A549 (cell line): ENCODE data around the gene CPTP. TPM values are rescaled to one million over a fixed set of nuclear protein-coding genes. Genes with fewer than 3 reads are reported as not detected.

Experiments
- ATAC-seq, 2 experiments: fragments of 200-7000 bp in 1 of 2; fragments of >200 bp in 1 of 2; cut with Nextera tagmentation in 1 of 2; cut with Tn5 transposase in 1 of 2; 3 replicates each; pipeline versions ENCODE4 v1.8.0 to v1.9.1; 2018 to 2020; ENCODE audit warnings: mild to moderate bottlenecking in 1 of 2, moderate library complexity in 1 of 2
- CTCF ChIA-PET: fragments of 300-600 bp; sonication (Branson Sonifier 250); formaldehyde crosslinking; extraction: SDS; loops from one replicate; lab custom pipeline; 2021; ENCODE audit warnings: antibody characterized with exemption, inconsistent platforms; lab: Yijun Ruan, JAX
- POLR2A ChIA-PET: fragments of 350-600 bp; formaldehyde crosslinking; extraction: SDS; loops from one replicate; lab custom pipeline; 2021; ENCODE audit warnings: antibody characterized with exemption, inconsistent platforms; lab: Yijun Ruan, JAX
- DNase-seq, 2 experiments: peaks; one replicate each; pipeline versions ENCODE4 v3.0.0 to v3.0.0-alpha.2; 2011 to 2016; ENCODE audit warnings: low read depth in 1 of 2, low spot score in 1 of 2
- FAIRE-seq: peaks from 2 replicates; lab custom pipeline; 2011; peaks lifted over from hg19 to GRCh38; lab: Jason Lieb, UNC
- H3K27ac ChIP-seq, 2 experiments: fragments of >200 bp; sonication (Bioruptor Twin); formaldehyde crosslinking; 3 replicates each; pipeline ENCODE4 v1.5.1; 2016 to 2017
- H3K4me1 ChIP-seq: fragments of >200 bp; sonication (Bioruptor Twin); formaldehyde crosslinking; 3 replicates; pipeline ENCODE4 v1.6.1; 2016
- H3K4me2 ChIP-seq: fragments of >200 bp; sonication (Bioruptor Twin); formaldehyde crosslinking; 3 replicates; pipeline ENCODE4 v1.6.1; 2016
- H3K4me3 ChIP-seq: fragments of >200 bp; sonication (Bioruptor Twin); formaldehyde crosslinking; 3 replicates; pipeline ENCODE4 v1.5.1; 2016
- H3K9me3 ChIP-seq: fragments of >200 bp; sonication (Bioruptor Twin); formaldehyde crosslinking; 3 replicates; pipeline ENCODE4 v1.6.1; 2016
- BCL3 ChIP-seq: fragments of >200 bp; sonication (Bioruptor Twin); formaldehyde crosslinking; IDR thresholded peaks from 3 replicates; pipeline ENCODE4 v1.6.1; 2016
- CHD4 ChIP-seq: fragments of 200-600 bp; sonication (generic); IDR thresholded peaks from 2 replicates; pipeline ENCODE4 v1.6.1; 2016; ENCODE audit warnings: antibody characterized with exemption, mild to moderate bottlenecking, borderline replicate concordance
- CTCF ChIP-seq: fragments of >200 bp; sonication (Bioruptor Twin); formaldehyde crosslinking; IDR thresholded peaks from 3 replicates; pipeline ENCODE4 v1.5.1; 2016
- E2F6 ChIP-seq: IDR thresholded peaks from 2 replicates; pipeline ENCODE4 v1.6.1; 2012; ENCODE audit warnings: low read depth, borderline replicate concordance
- ELK1 ChIP-seq: fragments of 150-350 bp; IDR thresholded peaks from 2 replicates; pipeline ENCODE4 v1.6.1; 2014; ENCODE audit warnings: low read depth, mild to moderate bottlenecking, low read length
- EP300 ChIP-seq, 2 experiments: fragments of >200 bp; sonication (Bioruptor Twin); formaldehyde crosslinking; IDR thresholded peaks; 2 replicates in 1 of 2; 3 replicates in 1 of 2; pipeline ENCODE4 v1.6.1; 2016 to 2017
- ESRRA ChIP-seq: fragments of 150-350 bp; IDR thresholded peaks from 2 replicates; pipeline ENCODE4 v1.6.1; 2014; ENCODE audit warnings: mild to moderate bottlenecking, low read length, borderline replicate concordance
- HMGXB4 ChIP-seq: fragments of 250-450 bp; sonication (Bioruptor Pico); IDR thresholded peaks from 2 replicates; pipeline ENCODE4 v1.5.0; 2021; ENCODE audit warnings: mild to moderate bottlenecking, moderate library complexity, borderline replicate concordance
- HOXA7 ChIP-seq: fragments of 250-450 bp; sonication (Bioruptor Pico); IDR thresholded peaks from 2 replicates; pipeline ENCODE4 v1.5.0; 2020; ENCODE audit warnings: mild to moderate bottlenecking, moderate library complexity
- HOXB13 ChIP-seq: fragments of 250-450 bp; sonication (Bioruptor Pico); IDR thresholded peaks from 2 replicates; pipeline ENCODE4 v1.5.0; 2020; ENCODE audit warnings: low read depth, mild to moderate bottlenecking, moderate library complexity
- KDM1A ChIP-seq: fragments of 200-600 bp; sonication (generic); IDR thresholded peaks from 2 replicates; pipeline ENCODE4 v1.6.1; 2016; ENCODE audit warnings: low read depth, mild to moderate bottlenecking
- NFE2L2 ChIP-seq: fragments of 150-350 bp; conservative IDR thresholded peaks from 2 replicates; pipeline ENCODE4 v1.6.1; 2014; ENCODE audit warnings: low read length
- NPAS2 ChIP-seq: fragments of 250-450 bp; sonication (Bioruptor Pico); IDR thresholded peaks from 2 replicates; pipeline ENCODE4 v1.8.0; 2022; ENCODE audit warnings: mild to moderate bottlenecking, moderate library complexity, borderline replicate concordance
- NR3C1 ChIP-seq: fragments of >200 bp; sonication (Bioruptor Twin); formaldehyde crosslinking; IDR thresholded peaks from 3 replicates; pipeline ENCODE4 v1.6.1; 2017
- PBX3 ChIP-seq: IDR thresholded peaks from 2 replicates; pipeline ENCODE4 v1.6.1; 2012
- PHF8 ChIP-seq: fragments of 200-600 bp; sonication (generic); IDR thresholded peaks from 2 replicates; pipeline ENCODE4 v1.6.1; 2016; ENCODE audit warnings: low read depth, mild to moderate bottlenecking, antibody characterized with exemption, moderate library complexity, borderline replicate concordance
- POLR2A ChIP-seq: IDR thresholded peaks from 2 replicates; pipeline ENCODE4 v1.6.1; 2012; ENCODE audit warnings: mild to moderate bottlenecking, low read length
- POLR2AphosphoS2 ChIP-seq: conservative IDR thresholded peaks from 2 replicates; pipeline ENCODE4 v1.6.1; 2012; ENCODE audit warnings: low read length, improper control_type of control experiment, inconsistent platforms
- RCOR1 ChIP-seq: fragments of 150-350 bp; IDR thresholded peaks from 2 replicates; pipeline ENCODE4 v1.6.1; 2014; ENCODE audit warnings: antibody characterized with exemption, low read length, low read depth
- ZFP36 ChIP-seq: fragments of 450-650 bp; IDR thresholded peaks from 2 replicates; pipeline ENCODE4 v1.6.1; 2014; ENCODE audit warnings: borderline replicate concordance; ENCODE audit not compliant: partially characterized antibody
- ZSCAN20 ChIP-seq: fragments of 250-450 bp; sonication (Bioruptor Pico); IDR thresholded peaks from 2 replicates; pipeline ENCODE4 v1.8.0; 2022; ENCODE audit warnings: mild to moderate bottlenecking, moderate library complexity
- WGBS: methylation state at CpG from one replicate; pipeline ENCODE4 v1.1.6; 2017; ENCODE audit errors: missing lambda C conversion rate; 5-methylcytosine and 5-hydroxymethylcytosine counted together
- polyA plus RNA-seq, 4 experiments: library from polyadenylated mRNA; depleted of rRNA in 3 of 4; stranded (reverse); fragments of >200 nt; fragmentation: RNase III in 1 of 4; extraction: RNeasy Plus Mini Kit Qiagen cat#74134 plus additional on column Dnase treatment in 1 of 4; gene quantifications; 2 replicates in 3 of 4; 3 replicates in 1 of 4; pipeline ENCODE4 v1.2.3, GENCODE V29; 2011 to 2017

CPTP gene
- polyA plus RNA-seq, 2 of the 4 experiments (the other 2 are of a cell fraction), result 4.3 to 11.9 TPM

- H3K4me2 ChIP-seq, result no peak overlapping the region
- no peak overlapping the region for H3K4me3 ChIP-seq
- WGBS, result 93% methylated on average over 2 of the region's 14 CpGs
- CTCF ChIA-PET, result no interaction called here
- no peak for ATAC-seq
- no peak for DNase-seq
- no peak overlapping the region for H3K27ac ChIP-seq
- peaks cover 25% of the 10 kb centered on the region for H3K4me1 ChIP-seq
- FAIRE-seq, result no peak
- no peak for TF ChIP-seq PBX3
- TF ChIP-seq CTCF, result no peak
- TF ChIP-seq CHD4, result no peak
- TF ChIP-seq RCOR1, result no peak
- TF ChIP-seq POLR2AphosphoS2, result no peak
- no peak for TF ChIP-seq HMGXB4 (CRISPR knock-in tag)
- POLR2A ChIA-PET, result no interaction called here
- no peaks in the 10 kb centered on the region for H3K9me3 ChIP-seq
Measured at GRCh38 chr1:1322418-1322817, 2.2 kb upstream of the CPTP start.

- no peak for TF ChIP-seq NPAS2 (CRISPR knock-in tag)
- TF ChIP-seq EP300 (IDR thresholded peaks at IDR 0.05), result no peak
- no peak for TF ChIP-seq HOXB13 (CRISPR knock-in tag)
- no peak for TF ChIP-seq ELK1
- TF ChIP-seq ZFP36, result no peak
- no peak for TF ChIP-seq RCOR1
- no peak for TF ChIP-seq E2F6
- TF ChIP-seq PHF8, result no peak
- no peak for TF ChIP-seq ESRRA
- TF ChIP-seq ZSCAN20 (CRISPR knock-in tag), result no peak
- TF ChIP-seq NR3C1, result no peak
- TF ChIP-seq POLR2A, result no peak
- no peak for TF ChIP-seq NFE2L2
- TF ChIP-seq HOXA7 (CRISPR knock-in tag), result no peak
- TF ChIP-seq BCL3, result no peak
- no peak for TF ChIP-seq KDM1A
- TF ChIP-seq, all 56 proteins: peak for 0
- Histone ChIP-seq H3K9me3 (no peaks in the 10 kb centered on the region), H3K27ac (no peak overlapping the region), H3K4me1 (peaks cover 20% of the 10 kb centered on the region), H3K4me2 (peak overlapping the region; percentile 61), H3K4me3 (no peak overlapping the region)
- DNase-seq (no peak), ATAC-seq (no peak), FAIRE-seq (no peak)
- CTCF ChIA-PET, result interaction anchor here (1.0 kb wide), 1 partner anchor 303 kb away, joined by 3 read pairs; the partner anchor contains the start of gene AGRN
- POLR2A ChIA-PET, result no interaction called here
- 87% methylated on average over 2 of the region's 10 CpGs for WGBS
Measured at GRCh38 chr1:1322952-1323351, 1.6 kb upstream of the CPTP start.
